Left hindlimb (tissue), 1 donor: ENCODE measurements around the gene KLF4.

Source experiments
- DNase-seq: peaks from one replicate; pipeline ENCODE4 v3.0.0-alpha.2; 2018

Gene KLF4

GRCh38 chr9:107487521-107488374 lies 1.8 kb downstream of the KLF4 start:
- DNase-seq = peak; percentile 78

GRCh38 chr9:107486674-107487520 lies 2.7 kb downstream of the KLF4 start:
- DNase-seq = no peak

GRCh38 chr9:107485458-107486043 lies 4.0 kb downstream of the KLF4 start:
- DNase-seq = no peak

GRCh38 chr9:107484117-107484723 lies 5.3 kb downstream of the KLF4 start:
- DNase-seq = peak; percentile 49

- DNase-seq = no peak
These were observed 5.9 kb downstream of the KLF4 start for GRCh38 chr9:107483666-107484065.

- DNase-seq = no peak
These were observed 8.5 kb downstream of the KLF4 start for GRCh38 chr9:107481035-107481434.

- no peak for DNase-seq
These were observed 9.2 kb downstream of the KLF4 start for GRCh38 chr9:107480386-107480789.

GRCh38 chr9:107478805-107479204 lies 10.8 kb downstream of the KLF4 start:
- DNase-seq = no peak

- DNase-seq = no peak
These were observed 15.4 kb downstream of the KLF4 start for GRCh38 chr9:107474124-107474523.

GRCh38 chr9:107472581-107473340 lies 16.8 kb downstream of the KLF4 start:
- no peak for DNase-seq

- no peak for DNase-seq
These were observed 18.0 kb downstream of the KLF4 start for GRCh38 chr9:107471552-107471951.

GRCh38 chr9:107467416-107467815 lies 22.2 kb downstream of the KLF4 start:
- no peak for DNase-seq

- peak; percentile 40 for DNase-seq
These were observed 22.7 kb downstream of the KLF4 start for GRCh38 chr9:107466826-107467225.

- DNase-seq = peak; percentile 74
These were observed 23.8 kb downstream of the KLF4 start for GRCh38 chr9:107465467-107466451.

- no peak for DNase-seq
These were observed 25.1 kb downstream of the KLF4 start for GRCh38 chr9:107464516-107464915.

- DNase-seq = no peak
These were observed 26.9 kb downstream of the KLF4 start for GRCh38 chr9:107462691-107463090.

GRCh38 chr9:107460153-107461023 lies 29.2 kb downstream of the KLF4 start:
- DNase-seq = no peak

- no peak for DNase-seq
These were observed 34.0 kb downstream of the KLF4 start for GRCh38 chr9:107455425-107456135.

GRCh38 chr9:107453479-107453878 lies 36.1 kb downstream of the KLF4 start:
- no peak for DNase-seq
